Liver (tissue), 9 donors: ENCODE results near the gene RFT1. TPM values are rescaled to one million over a fixed set of nuclear protein-coding genes. Genes with fewer than 3 reads are reported as not detected.

ENCODE experiments used
- DNase-seq: peaks from one replicate; pipeline ENCODE4 v3.0.0-alpha.2; 2017; ENCODE audit warnings: low spot score
- H3K27ac ChIP-seq, 2 donors: one replicate each; pipeline ENCODE4 v1.7.0; 2013; ENCODE audit warnings: inconsistent platforms in 2 of 2, low read length in 2 of 2, control low read depth in 1 of 2, low read depth in 1 of 2, mild to moderate bottlenecking in 1 of 2
- H3K27me3 ChIP-seq, 4 donors: one replicate each; pipeline versions ENCODE4 v1.6.1 to v1.7.0; 2013; ENCODE audit warnings: low read length in 3 of 4, inconsistent platforms in 1 of 4, mild to moderate bottlenecking in 1 of 4, moderate library complexity in 1 of 4; ENCODE audit not compliant: control insufficient read depth in 4 of 4, insufficient read depth in 4 of 4
- H3K36me3 ChIP-seq, 4 donors: one replicate each; pipeline versions ENCODE4 v1.6.1 to v1.7.0; 2013; ENCODE audit warnings: low read length in 3 of 4, mild to moderate bottlenecking in 3 of 4, low read depth in 1 of 4, moderate library complexity in 1 of 4; ENCODE audit not compliant: control insufficient read depth in 4 of 4, insufficient read depth in 3 of 4
- H3K4me1 ChIP-seq, 4 donors: one replicate each; pipeline versions ENCODE4 v1.6.1 to v1.7.0; 2013; ENCODE audit warnings: low read length in 3 of 4, mild to moderate bottlenecking in 3 of 4, moderate library complexity in 1 of 4; ENCODE audit not compliant: control insufficient read depth in 4 of 4, insufficient read depth in 4 of 4
- H3K4me3 ChIP-seq, 3 donors: one replicate each; pipeline versions ENCODE4 v1.6.1 to v1.7.0; 2013; ENCODE audit warnings: low read length in 3 of 3, control low read depth in 1 of 3, low read depth in 1 of 3, mild to moderate bottlenecking in 1 of 3
- H3K9ac ChIP-seq, 2 donors: one replicate each; pipeline ENCODE4 v1.7.0; 2013; ENCODE audit warnings: low read length in 2 of 2, mild to moderate bottlenecking in 2 of 2, moderate library complexity in 2 of 2, control low read depth in 1 of 2, low read depth in 1 of 2
- H3K9me3 ChIP-seq, 4 donors: one replicate each; pipeline versions ENCODE4 v1.6.1 to v1.7.0; 2013; ENCODE audit warnings: low read length in 3 of 4; ENCODE audit not compliant: control insufficient read depth in 4 of 4
- EGR1 ChIP-seq, 2 donors: IDR thresholded peaks; 2 replicates each; pipeline ENCODE4 v1.6.1; 2016 to 2018; ENCODE audit warnings: antibody characterized with exemption in 2 of 2, low read depth in 2 of 2
- FOXA1 ChIP-seq: IDR thresholded peaks from 2 replicates; pipeline ENCODE4 v1.6.1; 2016; ENCODE audit warnings: antibody characterized with exemption
- FOXA2 ChIP-seq: IDR thresholded peaks from 2 replicates; pipeline ENCODE4 v1.6.1; 2016; ENCODE audit warnings: antibody characterized with exemption
- HNF4A ChIP-seq, 2 donors: conservative IDR thresholded peaks; 2 replicates each; pipeline ENCODE4 v1.6.1; 2016; ENCODE audit warnings: antibody characterized with exemption in 2 of 2, mild to moderate bottlenecking in 2 of 2
- JUND ChIP-seq, 2 donors: IDR thresholded peaks; 2 replicates each; pipeline ENCODE4 v1.6.1; 2016; ENCODE audit warnings: antibody characterized with exemption in 2 of 2
- RAD21 ChIP-seq, 2 donors: IDR thresholded peaks; 2 replicates each; pipeline ENCODE4 v1.6.1; 2016; ENCODE audit warnings: antibody characterized with exemption in 2 of 2, mild to moderate bottlenecking in 2 of 2
- SP1 ChIP-seq: IDR thresholded peaks from 2 replicates; pipeline ENCODE4 v1.6.1; 2018; ENCODE audit warnings: antibody characterized with exemption, mild to moderate bottlenecking
- TAF1 ChIP-seq: conservative IDR thresholded peaks from 2 replicates; pipeline ENCODE4 v1.6.1; 2016; ENCODE audit warnings: antibody characterized with exemption, mild to moderate bottlenecking
- WGBS: extraction: QIAGEN DNeasy Blood & Tissue Kit; methylation state at CpG from one replicate; pipeline ENCODE4 v1.1.7; 2013; 5-methylcytosine and 5-hydroxymethylcytosine counted together
- polyA plus RNA-seq, 2 donors: library from polyadenylated mRNA; stranded (reverse) in 1 of 2; unstranded in 1 of 2; fragments of 200-250 nt in 1 of 2; fragments of >200 nt in 1 of 2; fragmentation: Nextera tagmentation in 1 of 2; extraction: Ambion mirVana in 1 of 2; gene quantifications; one replicate each; pipeline versions ENCODE4 v1.2.1 to v1.2.3, GENCODE V29; 2013 to 2015
- total RNA-seq, 2 donors: library from RNA; depleted of rRNA; stranded (reverse); fragments of >200 nt; gene quantifications; one replicate each; pipeline ENCODE4 v1.2.3, GENCODE V29; 2014
- TF ChIP-seq, protein P1 (sequence below): IDR thresholded peaks from 2 replicates; pipeline ENCODE4 v1.6.1; 2016; ENCODE audit warnings: antibody characterized with exemption
- TF ChIP-seq, protein P2 (sequence below): IDR thresholded peaks from 2 replicates; pipeline ENCODE4 v1.6.1; 2016; ENCODE audit warnings: antibody characterized with exemption
- TF ChIP-seq, protein P3 (sequence below): IDR thresholded peaks from 2 replicates; pipeline ENCODE4 v1.6.1; 2016; ENCODE audit warnings: antibody characterized with exemption, mild to moderate bottlenecking
- TF ChIP-seq, protein P4 (sequence below): fragments of 150-350 bp; IDR thresholded peaks from 2 replicates; pipeline ENCODE4 v1.5.1; 2017; ENCODE audit warnings: improper control_type of control experiment, low read depth, low read length; ENCODE audit not compliant: missing input control
- TF ChIP-seq, protein P5 (sequence below): IDR thresholded peaks from 2 replicates; pipeline ENCODE4 v1.6.1; 2016; ENCODE audit warnings: antibody characterized with exemption
- donor health status: healthy.
- donor health status: healthy.
- donor health status: healthy.
- donor health status: healthy.
- donor health status: healthy.

The RFT1 gene
- total and polyA plus RNA-seq, 4 donors = 8.0 to 12.6 (median 11.8) TPM

GRCh38 chr3:53077476-53078220, 52.6 kb downstream of the RFT1 start:
- DNase-seq = no peak
- no peaks in the 10 kb centered on the region for H3K27me3 ChIP-seq
- no peaks in the 10 kb centered on the region for H3K36me3 ChIP-seq
- 94% methylated on average over 10 of the region's 10 CpGs for WGBS
- H3K4me1 ChIP-seq = peaks cover 0 to 14% (median 8%) of the 10 kb centered on the region in 4 donors
- no peak overlapping the region for H3K4me3 ChIP-seq
- TF ChIP-seq TAF1 (no peak), SP1 (no peak), RAD21 (IDR thresholded peaks at IDR 0.05) (no peak), HNF4A (conservative IDR thresholded peaks at IDR 0.05) (no peak), EGR1 (IDR thresholded peaks at IDR 0.05; ENCODE audit: low read depth in 2 of 2) (no peak), JUND (IDR thresholded peaks at IDR 0.05) (no peak), FOXA1 (no peak), FOXA2 (no peak)
- TF ChIP-seq, protein P1, sequence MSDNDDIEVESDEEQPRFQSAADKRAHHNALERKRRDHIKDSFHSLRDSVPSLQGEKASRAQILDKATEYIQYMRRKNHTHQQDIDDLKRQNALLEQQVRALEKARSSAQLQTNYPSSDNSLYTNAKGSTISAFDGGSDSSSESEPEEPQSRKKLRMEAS = no peak
- TF ChIP-seq, protein P2, sequence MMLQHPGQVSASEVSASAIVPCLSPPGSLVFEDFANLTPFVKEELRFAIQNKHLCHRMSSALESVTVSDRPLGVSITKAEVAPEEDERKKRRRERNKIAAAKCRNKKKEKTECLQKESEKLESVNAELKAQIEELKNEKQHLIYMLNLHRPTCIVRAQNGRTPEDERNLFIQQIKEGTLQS = no peak
- TF ChIP-seq, protein P3, sequence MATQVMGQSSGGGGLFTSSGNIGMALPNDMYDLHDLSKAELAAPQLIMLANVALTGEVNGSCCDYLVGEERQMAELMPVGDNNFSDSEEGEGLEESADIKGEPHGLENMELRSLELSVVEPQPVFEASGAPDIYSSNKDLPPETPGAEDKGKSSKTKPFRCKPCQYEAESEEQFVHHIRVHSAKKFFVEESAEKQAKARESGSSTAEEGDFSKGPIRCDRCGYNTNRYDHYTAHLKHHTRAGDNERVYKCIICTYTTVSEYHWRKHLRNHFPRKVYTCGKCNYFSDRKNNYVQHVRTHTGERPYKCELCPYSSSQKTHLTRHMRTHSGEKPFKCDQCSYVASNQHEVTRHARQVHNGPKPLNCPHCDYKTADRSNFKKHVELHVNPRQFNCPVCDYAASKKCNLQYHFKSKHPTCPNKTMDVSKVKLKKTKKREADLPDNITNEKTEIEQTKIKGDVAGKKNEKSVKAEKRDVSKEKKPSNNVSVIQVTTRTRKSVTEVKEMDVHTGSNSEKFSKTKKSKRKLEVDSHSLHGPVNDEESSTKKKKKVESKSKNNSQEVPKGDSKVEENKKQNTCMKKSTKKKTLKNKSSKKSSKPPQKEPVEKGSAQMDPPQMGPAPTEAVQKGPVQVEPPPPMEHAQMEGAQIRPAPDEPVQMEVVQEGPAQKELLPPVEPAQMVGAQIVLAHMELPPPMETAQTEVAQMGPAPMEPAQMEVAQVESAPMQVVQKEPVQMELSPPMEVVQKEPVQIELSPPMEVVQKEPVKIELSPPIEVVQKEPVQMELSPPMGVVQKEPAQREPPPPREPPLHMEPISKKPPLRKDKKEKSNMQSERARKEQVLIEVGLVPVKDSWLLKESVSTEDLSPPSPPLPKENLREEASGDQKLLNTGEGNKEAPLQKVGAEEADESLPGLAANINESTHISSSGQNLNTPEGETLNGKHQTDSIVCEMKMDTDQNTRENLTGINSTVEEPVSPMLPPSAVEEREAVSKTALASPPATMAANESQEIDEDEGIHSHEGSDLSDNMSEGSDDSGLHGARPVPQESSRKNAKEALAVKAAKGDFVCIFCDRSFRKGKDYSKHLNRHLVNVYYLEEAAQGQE = no peak
- TF ChIP-seq, protein P4, sequence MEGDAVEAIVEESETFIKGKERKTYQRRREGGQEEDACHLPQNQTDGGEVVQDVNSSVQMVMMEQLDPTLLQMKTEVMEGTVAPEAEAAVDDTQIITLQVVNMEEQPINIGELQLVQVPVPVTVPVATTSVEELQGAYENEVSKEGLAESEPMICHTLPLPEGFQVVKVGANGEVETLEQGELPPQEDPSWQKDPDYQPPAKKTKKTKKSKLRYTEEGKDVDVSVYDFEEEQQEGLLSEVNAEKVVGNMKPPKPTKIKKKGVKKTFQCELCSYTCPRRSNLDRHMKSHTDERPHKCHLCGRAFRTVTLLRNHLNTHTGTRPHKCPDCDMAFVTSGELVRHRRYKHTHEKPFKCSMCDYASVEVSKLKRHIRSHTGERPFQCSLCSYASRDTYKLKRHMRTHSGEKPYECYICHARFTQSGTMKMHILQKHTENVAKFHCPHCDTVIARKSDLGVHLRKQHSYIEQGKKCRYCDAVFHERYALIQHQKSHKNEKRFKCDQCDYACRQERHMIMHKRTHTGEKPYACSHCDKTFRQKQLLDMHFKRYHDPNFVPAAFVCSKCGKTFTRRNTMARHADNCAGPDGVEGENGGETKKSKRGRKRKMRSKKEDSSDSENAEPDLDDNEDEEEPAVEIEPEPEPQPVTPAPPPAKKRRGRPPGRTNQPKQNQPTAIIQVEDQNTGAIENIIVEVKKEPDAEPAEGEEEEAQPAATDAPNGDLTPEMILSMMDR = no peak
- TF ChIP-seq, protein P5, sequence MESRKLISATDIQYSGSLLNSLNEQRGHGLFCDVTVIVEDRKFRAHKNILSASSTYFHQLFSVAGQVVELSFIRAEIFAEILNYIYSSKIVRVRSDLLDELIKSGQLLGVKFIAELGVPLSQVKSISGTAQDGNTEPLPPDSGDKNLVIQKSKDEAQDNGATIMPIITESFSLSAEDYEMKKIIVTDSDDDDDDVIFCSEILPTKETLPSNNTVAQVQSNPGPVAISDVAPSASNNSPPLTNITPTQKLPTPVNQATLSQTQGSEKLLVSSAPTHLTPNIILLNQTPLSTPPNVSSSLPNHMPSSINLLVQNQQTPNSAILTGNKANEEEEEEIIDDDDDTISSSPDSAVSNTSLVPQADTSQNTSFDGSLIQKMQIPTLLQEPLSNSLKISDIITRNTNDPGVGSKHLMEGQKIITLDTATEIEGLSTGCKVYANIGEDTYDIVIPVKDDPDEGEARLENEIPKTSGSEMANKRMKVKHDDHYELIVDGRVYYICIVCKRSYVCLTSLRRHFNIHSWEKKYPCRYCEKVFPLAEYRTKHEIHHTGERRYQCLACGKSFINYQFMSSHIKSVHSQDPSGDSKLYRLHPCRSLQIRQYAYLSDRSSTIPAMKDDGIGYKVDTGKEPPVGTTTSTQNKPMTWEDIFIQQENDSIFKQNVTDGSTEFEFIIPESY = no peak
- H3K9me3 ChIP-seq = no peaks in the 10 kb centered on the region
- H3K27ac ChIP-seq = no peak overlapping the region
- H3K9ac ChIP-seq = no peak overlapping the region

- no peaks in the 10 kb centered on the region for H3K36me3 ChIP-seq
- no peak overlapping the region for H3K4me3 ChIP-seq
- peaks cover 0 to 21% (median 14%) of the 10 kb centered on the region in 4 donors for H3K4me1 ChIP-seq
- DNase-seq = no peak
- no peaks in the 10 kb centered on the region for H3K27me3 ChIP-seq
- no peak for TF ChIP-seq JUND (IDR thresholded peaks at IDR 0.05)
- no peak overlapping the region for H3K27ac ChIP-seq
- 85% methylated on average over 3 of the region's 3 CpGs for WGBS
- H3K9me3 ChIP-seq = no peaks in the 10 kb centered on the region
- H3K9ac ChIP-seq = no peak overlapping the region
Observed at GRCh38 chr3:53075743-53076140, 54.5 kb downstream of the RFT1 start.
